Karpas-422 (cell line): Measurements from ENCODE around the gene TCEAL4. TPM values are rescaled to one million over a fixed set of nuclear protein-coding genes. Genes with fewer than 3 reads are reported as not detected.
A peak's percentile ranks its signal among the peaks of the same experiment; 100 is the strongest.
"Not testable (repeated sequence)": the region's sequence is repeated elsewhere in the genome, so short reads cannot be mapped to it uniquely, and the experiment has no call there.

Source experiments
- DNase-seq: peaks from one replicate; pipeline ENCODE4 v3.0.0-alpha.2; 2015
- H2AFZ ChIP-seq: fragments of 200-600 bp; sonication (generic); 2 replicates; pipeline ENCODE4 v1.6.1; 2014; ENCODE audit warnings: antibody characterized with exemption, low read length, mixed read lengths
- H3K27ac ChIP-seq: fragments of 200-600 bp; sonication (generic); 2 replicates; pipeline ENCODE4 v1.5.1; 2014; ENCODE audit warnings: mild to moderate bottlenecking, low read length, moderate library complexity
- H3K27me3 ChIP-seq: fragments of 200-600 bp; sonication (generic); 2 replicates; pipeline ENCODE4 v1.6.1; 2014; ENCODE audit warnings: low read length, mixed read lengths
- H3K36me3 ChIP-seq: fragments of 200-600 bp; sonication (generic); 2 replicates; pipeline ENCODE4 v1.6.1; 2014; ENCODE audit warnings: low read length, mixed read lengths; ENCODE audit not compliant: insufficient read depth
- H3K4me1 ChIP-seq: fragments of 200-600 bp; sonication (generic); 2 replicates; pipeline ENCODE4 v1.6.1; 2014; ENCODE audit warnings: mild to moderate bottlenecking, low read length, mixed read lengths
- H3K4me2 ChIP-seq: fragments of 200-600 bp; sonication (generic); 2 replicates; pipeline ENCODE4 v1.6.1; 2014; ENCODE audit warnings: low read length, low read depth, mild to moderate bottlenecking; ENCODE audit not compliant: poor library complexity, severe bottlenecking
- H3K4me3 ChIP-seq: fragments of 200-600 bp; sonication (generic); 2 replicates; pipeline ENCODE4 v1.5.1; 2014; ENCODE audit warnings: mild to moderate bottlenecking, antibody characterized with exemption, low read length, mixed read lengths
- H3K79me2 ChIP-seq: fragments of 200-600 bp; sonication (generic); 2 replicates; pipeline ENCODE4 v1.6.1; 2014; ENCODE audit warnings: mild to moderate bottlenecking, low read length, mixed read lengths
- H3K9ac ChIP-seq: fragments of 200-600 bp; sonication (generic); 2 replicates; pipeline ENCODE4 v1.6.0; 2014; ENCODE audit warnings: low read length
- H3K9me2 ChIP-seq: fragments of 200-600 bp; sonication (generic), shearing (Covaris generic); replicated peaks from 2 replicates; pipeline ENCODE4 v1.6.0; 2014; ENCODE audit warnings: mild to moderate bottlenecking, low read length, moderate library complexity; ENCODE audit not compliant: insufficient read depth
- H3K9me3 ChIP-seq: fragments of 300-700, 200-600 bp; sonication (generic); 2 replicates; pipeline ENCODE4 v1.6.1; 2014; ENCODE audit warnings: low read length, mixed read lengths
- H4K20me1 ChIP-seq: fragments of 200-600 bp; sonication (generic); 2 replicates; pipeline ENCODE4 v1.6.1; 2014; ENCODE audit warnings: mild to moderate bottlenecking, antibody characterized with exemption, low read length, low read depth; ENCODE audit not compliant: insufficient read depth
- total RNA-seq: library from RNA; depleted of rRNA; stranded (reverse); fragments of >200 nt; shearing (Covaris generic); gene quantifications from 2 replicates; pipeline ENCODE4 v1.2.3, GENCODE V29; 2014; ENCODE audit warnings: low replicate concordance

Gene TCEAL4
- total RNA-seq, 1 experiment from 2014 or later, result 19.8 TPM

- no peaks in the 10 kb centered on the region for H3K27me3 ChIP-seq
- no peak overlapping the region for H3K9ac ChIP-seq
- no peak overlapping the region for H3K4me3 ChIP-seq
- no peak overlapping the region for H3K27ac ChIP-seq
- no peaks in the 10 kb centered on the region for H3K79me2 ChIP-seq
- no peaks in the 10 kb centered on the region for H3K36me3 ChIP-seq
- no peaks in the 10 kb centered on the region for H3K9me2 ChIP-seq
- no peak for DNase-seq
- no peaks in the 10 kb centered on the region for H3K4me1 ChIP-seq
- no peaks in the 10 kb centered on the region for H3K9me3 ChIP-seq
- no peak overlapping the region for H3K4me2 ChIP-seq
- no peaks in the 10 kb centered on the region for H4K20me1 ChIP-seq
- no peak overlapping the region for H2AFZ ChIP-seq
These were observed 14.2 kb upstream of the TCEAL4 start for GRCh38 chrX:103571121-103571520.

- Histone ChIP-seq H2AFZ (no peak overlapping the region), H3K27ac (no peak overlapping the region), H3K4me1 (no peaks in the 10 kb centered on the region), H3K9ac (no peak overlapping the region), H3K9me3 (no peaks in the 10 kb centered on the region), H3K79me2 (no peaks in the 10 kb centered on the region), H3K9me2 (no peaks in the 10 kb centered on the region), H3K4me2 (no peak overlapping the region), H3K27me3 (no peaks in the 10 kb centered on the region), H3K36me3 (no peaks in the 10 kb centered on the region), H3K4me3 (no peak overlapping the region), H4K20me1 (no peaks in the 10 kb centered on the region)
- DNase-seq, result no peak
These were observed 13.6 kb upstream of the TCEAL4 start for GRCh38 chrX:103571726-103572125.

- Histone ChIP-seq H3K9me3 (no peaks in the 10 kb centered on the region), H3K4me2 (no peak overlapping the region), H3K9ac (no peak overlapping the region), H3K4me3 (no peak overlapping the region), H2AFZ (no peak overlapping the region), H3K4me1 (no peaks in the 10 kb centered on the region), H3K27me3 (no peaks in the 10 kb centered on the region), H3K9me2 (no peaks in the 10 kb centered on the region), H3K36me3 (no peaks in the 10 kb centered on the region), H3K27ac (no peak overlapping the region), H4K20me1 (no peaks in the 10 kb centered on the region), H3K79me2 (no peaks in the 10 kb centered on the region)
- DNase-seq, result no peak
These were observed 12.1 kb upstream of the TCEAL4 start for GRCh38 chrX:103573202-103573601.

- Histone ChIP-seq H3K9ac (peak overlapping the region; percentile 79; the same call in 1 of the 2 replicates), H3K79me2 (peaks cover 11% of the 10 kb centered on the region), H3K4me3 (peak overlapping the region; percentile 78), H3K9me3 (no peaks in the 10 kb centered on the region), H3K36me3 (no peaks in the 10 kb centered on the region; the same call in 1 of the 2 replicates), H3K27ac (no peak overlapping the region), H2AFZ (peak overlapping the region; percentile 75), H3K4me2 (peak overlapping the region; percentile 77), H3K9me2 (no peaks in the 10 kb centered on the region), H4K20me1 (no peaks in the 10 kb centered on the region), H3K4me1 (peaks cover 12% of the 10 kb centered on the region), H3K27me3 (no peaks in the 10 kb centered on the region)
- DNase-seq, result no peak
These were observed 719 bp upstream of the TCEAL4 start for GRCh38 chrX:103584596-103584995.

GRCh38 chrX:103586314-103586646 is 965 bp downstream of the TCEAL4 start:
- H3K27me3 ChIP-seq, result no peaks in the 10 kb centered on the region
- peak overlapping the region; percentile 79 for H3K9ac ChIP-seq
- peak overlapping the region; percentile 78 for H3K4me3 ChIP-seq
- no peak overlapping the region; the same call in 1 of the 2 replicates for H2AFZ ChIP-seq
- no peaks in the 10 kb centered on the region for H3K9me2 ChIP-seq
- no peaks in the 10 kb centered on the region for H4K20me1 ChIP-seq
- H3K79me2 ChIP-seq, result peaks cover 11% of the 10 kb centered on the region
- H3K36me3 ChIP-seq, result no peaks in the 10 kb centered on the region; the same call in 1 of the 2 replicates
- H3K4me1 ChIP-seq, result peaks cover 12% of the 10 kb centered on the region
- H3K27ac ChIP-seq, result no peak overlapping the region
- peak overlapping the region; percentile 77 for H3K4me2 ChIP-seq
- DNase-seq, result no peak
- H3K9me3 ChIP-seq, result no peaks in the 10 kb centered on the region

- Histone ChIP-seq H3K27me3 (no peaks in the 10 kb centered on the region), H3K9me3 (no peaks in the 10 kb centered on the region), H3K4me3 (peak overlapping the region; percentile 78; the same call in 1 of the 2 replicates), H3K27ac (no peak overlapping the region), H2AFZ (no peak overlapping the region), H3K9ac (peak overlapping the region; percentile 79; the same call in 1 of the 2 replicates), H3K4me1 (peaks cover 12% of the 10 kb centered on the region), H3K4me2 (peak overlapping the region; percentile 77), H3K36me3 (no peaks in the 10 kb centered on the region; the same call in 1 of the 2 replicates), H3K79me2 (peaks cover 11% of the 10 kb centered on the region), H3K9me2 (no peaks in the 10 kb centered on the region), H4K20me1 (no peaks in the 10 kb centered on the region)
- no peak for DNase-seq
These were observed 1.3 kb downstream of the TCEAL4 start for GRCh38 chrX:103586659-103587058.

- not testable (repeated sequence) for H3K79me2 ChIP-seq, H3K4me1 ChIP-seq, H3K9ac ChIP-seq, DNase-seq, H3K4me3 ChIP-seq, H2AFZ ChIP-seq, H3K27ac ChIP-seq, H3K9me3 ChIP-seq, H3K36me3 ChIP-seq, H3K9me2 ChIP-seq, H4K20me1 ChIP-seq, H3K4me2 ChIP-seq, H3K27me3 ChIP-seq
These were observed 7.0 kb downstream of the TCEAL4 start for GRCh38 chrX:103592295-103592694.

- H3K9me3 ChIP-seq, H3K4me2 ChIP-seq, H4K20me1 ChIP-seq, H3K79me2 ChIP-seq, H3K27me3 ChIP-seq, H3K4me1 ChIP-seq, H3K27ac ChIP-seq, H3K36me3 ChIP-seq, H2AFZ ChIP-seq, DNase-seq, H3K9me2 ChIP-seq, H3K4me3 ChIP-seq, H3K9ac ChIP-seq: not testable (repeated sequence)
These were observed 9.9 kb downstream of the TCEAL4 start for GRCh38 chrX:103595202-103595601.
